H1 (cell line): ENCODE measurements around the gene TPPP.

Experiments used
- ATF2 ChIP-seq: IDR thresholded peaks from 2 replicates; pipeline ENCODE4 v1.6.1; 2012; ENCODE audit warnings: low read length, inconsistent platforms
- CREB1 ChIP-seq: IDR thresholded peaks from 2 replicates; pipeline ENCODE4 v1.6.1; 2012; ENCODE audit warnings: inconsistent platforms
- CTCF ChIP-seq, 3 experiments: IDR thresholded peaks; 1 replicate in 2 of 3; 2 replicates in 1 of 3; pipeline versions ENCODE4 v1.5.1 to v1.6.1; 2011; ENCODE audit warnings: low read length in 3 of 3, mild to moderate bottlenecking in 3 of 3, inconsistent platforms in 2 of 3, low read depth in 1 of 3, moderate library complexity in 1 of 3; ENCODE audit not compliant: insufficient read depth in 1 of 3; ENCODE audit errors: control extremely low read depth in 1 of 3
- EZH2 ChIP-seq: fragments of 200-600 bp; sonication (generic); IDR thresholded peaks from 2 replicates; pipeline ENCODE4 v1.7.1; 2012; ENCODE audit warnings: low read depth, mild to moderate bottlenecking, moderate library complexity, low read length, inconsistent platforms; ENCODE audit not compliant: severe bottlenecking
- JUN ChIP-seq: IDR thresholded peaks from 2 replicates; pipeline ENCODE4 v1.6.1; 2011; ENCODE audit warnings: low read depth, mild to moderate bottlenecking, improper control_type of control experiment, low read length
- POLR2A ChIP-seq, 2 experiments: IDR thresholded peaks; 1 replicate in 1 of 2; 2 replicates in 1 of 2; pipeline ENCODE4 v1.6.1; 2011; ENCODE audit warnings: low read depth in 2 of 2, low read length in 2 of 2, mild to moderate bottlenecking in 2 of 2; ENCODE audit errors: control extremely low read depth in 1 of 2
- POLR2AphosphoS5 ChIP-seq: IDR thresholded peaks from 2 replicates; pipeline ENCODE4 v1.6.1; 2011; ENCODE audit warnings: low read depth, low read length
- RFX5 ChIP-seq: IDR thresholded peaks from 2 replicates; pipeline ENCODE4 v1.6.1; 2011; ENCODE audit warnings: low read depth, low read length, improper control_type of control experiment, borderline replicate concordance
- TAF1 ChIP-seq: IDR thresholded peaks from 2 replicates; pipeline ENCODE4 v1.6.1; 2011; ENCODE audit warnings: mild to moderate bottlenecking, low read depth, low read length
- USF2 ChIP-seq: IDR thresholded peaks from 2 replicates; pipeline ENCODE4 v1.6.1; 2011; ENCODE audit warnings: low read length, improper control_type of control experiment

GRCh38 chr5:663436-664342 lies 29.5 kb downstream of the TPPP start:
- TF ChIP-seq TAF1 (no peak), CREB1 (no peak), JUN (no peak), USF2 (no peak), ATF2 (no peak), RFX5 (no peak), CTCF (IDR thresholded peaks at IDR 0.05; ENCODE audit: control extremely low read depth in 1 of 3, insufficient read depth in 1 of 3, low read depth in 1 of 3, low read length in 3 of 3) (no peak), EZH2 (no peak), POLR2A (IDR thresholded peaks at IDR 0.05; ENCODE audit: control extremely low read depth in 1 of 2, low read depth in 2 of 2, low read length in 2 of 2) (no peak), POLR2AphosphoS5 (no peak)
